ENCODE results near the gene UCP2.

The UCP2 gene

DNA sequence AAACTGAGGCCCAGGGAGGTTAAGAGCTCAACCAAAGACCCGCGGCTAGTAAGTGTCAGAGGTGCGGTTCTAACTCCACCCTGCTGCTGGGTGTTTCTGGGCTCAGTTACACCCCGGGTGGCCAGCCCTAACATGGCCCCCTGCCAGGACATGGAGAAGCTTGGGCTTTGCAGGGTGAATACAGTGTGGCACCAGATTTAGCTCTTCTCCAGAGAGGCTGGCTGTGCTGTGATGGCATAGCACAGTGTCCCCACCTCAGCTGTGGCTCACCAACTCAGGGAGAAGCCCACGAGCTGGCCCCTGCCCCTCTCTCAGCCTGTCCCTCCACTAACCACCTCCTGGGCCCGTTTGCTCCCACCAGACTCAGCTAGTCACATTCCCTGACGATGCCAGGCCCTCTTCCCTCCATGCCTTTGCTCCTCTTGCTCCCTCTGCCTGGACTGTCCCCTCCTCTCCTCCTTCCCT, 19.2 kb upstream of the UCP2 start:
- Histone ChIP-seq H3K4me3 (ENCODE audit: low read depth, low read length) (no peak overlapping the region), H2AFZ (ENCODE audit: insufficient read depth, low read length, poor library complexity) (no peak overlapping the region), H3K79me2 (ENCODE audit: control insufficient read depth, insufficient read depth, low read length, poor library complexity) (no peaks in the 10 kb centered on the region), H3K4me2 (ENCODE audit: low read length) (no peak overlapping the region), H4K91ac (ENCODE audit: low read depth, low read length) (no peak overlapping the region), H3K14ac (ENCODE audit: low read length) (no peak overlapping the region), H2BK12ac (ENCODE audit: low read length) (no peak overlapping the region), H3K18ac (ENCODE audit: low read length) (no peak overlapping the region), H3K27ac (ENCODE audit: low read depth, low read length) (no peak overlapping the region), H3K9ac (ENCODE audit: low read length) (no peak overlapping the region), H2AK5ac (ENCODE audit: low read length) (no peak overlapping the region), H4K8ac (ENCODE audit: low read depth, low read length) (no peak overlapping the region), H4K12ac (ENCODE audit: low read depth, low read length) (no peak overlapping the region), H3K79me1 (ENCODE audit: low read length) (no peaks in the 10 kb centered on the region), H3K36me3 (ENCODE audit: control insufficient read depth in 1 of 2, insufficient read depth in 2 of 2, low read length in 2 of 2) (peaks cover 0 to 7% of the 10 kb centered on the region in 2 experiments), H3K27me3 (ENCODE audit: insufficient read depth, low read length) (no peaks in the 10 kb centered on the region), H3K4me1 (ENCODE audit: control insufficient read depth in 1 of 2, insufficient read depth in 2 of 2, low read length in 2 of 2) (no peaks in the 10 kb centered on the region), H2BK120ac (ENCODE audit: insufficient read depth, low read length, poor library complexity) (no peak overlapping the region), H3K23ac (ENCODE audit: low read length) (no peak overlapping the region), H2BK5ac (ENCODE audit: low read depth, low read length, poor library complexity) (no peak overlapping the region), H3K4ac (ENCODE audit: low read depth, low read length) (no peak overlapping the region), H3K9me3 (ENCODE audit: insufficient read depth, low read depth, low read length) (peaks cover 2% of the 10 kb centered on the region)
- WGBS (ENCODE audit: extremely low coverage, insufficient coverage, insufficient read length) = no CpG with 5 or more reads among the region's 7 CpGs
- no peak for DNase-seq

DNA sequence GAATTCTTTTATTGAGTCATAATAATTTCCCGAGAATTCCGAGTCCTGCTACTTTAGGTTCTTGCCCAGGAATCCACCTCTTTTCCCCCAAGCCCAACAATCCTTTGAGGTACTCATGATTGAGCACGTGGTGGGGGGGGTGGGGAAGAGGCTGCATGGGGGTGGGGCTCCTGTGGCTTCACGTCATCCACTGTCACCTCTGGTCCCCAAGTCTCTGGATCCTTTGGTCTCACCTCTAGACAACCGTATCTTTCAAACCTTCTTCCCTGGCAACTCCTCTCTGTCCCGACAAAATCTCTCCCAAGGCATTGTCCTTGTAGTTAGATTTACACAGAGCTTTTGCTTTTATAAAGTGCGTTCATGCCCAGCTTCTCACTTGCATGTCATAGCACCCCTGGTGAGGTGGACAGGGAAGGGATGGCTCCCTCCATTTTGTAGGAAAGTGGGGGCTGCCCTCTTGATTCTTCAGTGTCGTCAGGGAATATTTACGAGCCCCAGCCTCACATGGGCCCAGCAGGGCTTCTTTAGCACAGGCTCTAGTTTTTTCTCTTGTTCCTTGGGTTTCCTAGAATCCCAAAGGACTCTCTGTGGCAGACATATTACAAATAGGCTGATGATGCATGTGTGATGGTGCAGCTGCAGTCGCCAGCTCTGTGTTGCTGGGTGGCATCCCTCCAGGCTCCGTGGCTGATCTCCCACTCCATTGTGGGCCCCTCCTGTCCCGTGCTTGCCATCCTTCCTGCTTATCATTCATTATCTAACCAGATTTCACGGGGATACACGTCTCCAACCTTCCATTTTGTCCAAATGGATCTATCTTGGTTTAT, 17.9 kb upstream of the UCP2 start:
- Histone ChIP-seq H3K4me2 (ENCODE audit: low read length) (no peak overlapping the region), H2BK5ac (ENCODE audit: low read depth, low read length, poor library complexity) (no peak overlapping the region), H3K4ac (ENCODE audit: low read depth, low read length) (no peak overlapping the region), H3K9me3 (ENCODE audit: insufficient read depth, low read depth, low read length) (peaks cover 2% of the 10 kb centered on the region), H2BK120ac (ENCODE audit: insufficient read depth, low read length, poor library complexity) (no peak overlapping the region), H3K27ac (ENCODE audit: low read depth, low read length) (no peak overlapping the region), H3K36me3 (ENCODE audit: control insufficient read depth in 1 of 2, insufficient read depth in 2 of 2, low read length in 2 of 2) (peaks cover 0 to 7% of the 10 kb centered on the region in 2 experiments), H3K18ac (ENCODE audit: low read length) (no peak overlapping the region), H3K14ac (ENCODE audit: low read length) (no peak overlapping the region), H2AFZ (ENCODE audit: insufficient read depth, low read length, poor library complexity) (no peak overlapping the region), H4K91ac (ENCODE audit: low read depth, low read length) (no peak overlapping the region), H4K8ac (ENCODE audit: low read depth, low read length) (no peak overlapping the region), H2BK12ac (ENCODE audit: low read length) (no peak overlapping the region), H3K79me1 (ENCODE audit: low read length) (no peaks in the 10 kb centered on the region), H3K27me3 (ENCODE audit: insufficient read depth, low read length) (no peaks in the 10 kb centered on the region), H2AK5ac (ENCODE audit: low read length) (no peak overlapping the region), H3K23ac (ENCODE audit: low read length) (no peak overlapping the region), H3K4me3 (ENCODE audit: low read depth, low read length) (no peak overlapping the region), H4K12ac (ENCODE audit: low read depth, low read length) (no peak overlapping the region), H3K9ac (ENCODE audit: low read length) (no peak overlapping the region), H3K4me1 (ENCODE audit: control insufficient read depth in 1 of 2, insufficient read depth in 2 of 2, low read length in 2 of 2) (no peaks in the 10 kb centered on the region), H3K79me2 (ENCODE audit: control insufficient read depth, insufficient read depth, low read length, poor library complexity) (no peaks in the 10 kb centered on the region)
- WGBS (ENCODE audit: extremely low coverage, insufficient coverage, insufficient read length) = no CpG with 5 or more reads among the region's 14 CpGs
- no peak for DNase-seq

DNA sequence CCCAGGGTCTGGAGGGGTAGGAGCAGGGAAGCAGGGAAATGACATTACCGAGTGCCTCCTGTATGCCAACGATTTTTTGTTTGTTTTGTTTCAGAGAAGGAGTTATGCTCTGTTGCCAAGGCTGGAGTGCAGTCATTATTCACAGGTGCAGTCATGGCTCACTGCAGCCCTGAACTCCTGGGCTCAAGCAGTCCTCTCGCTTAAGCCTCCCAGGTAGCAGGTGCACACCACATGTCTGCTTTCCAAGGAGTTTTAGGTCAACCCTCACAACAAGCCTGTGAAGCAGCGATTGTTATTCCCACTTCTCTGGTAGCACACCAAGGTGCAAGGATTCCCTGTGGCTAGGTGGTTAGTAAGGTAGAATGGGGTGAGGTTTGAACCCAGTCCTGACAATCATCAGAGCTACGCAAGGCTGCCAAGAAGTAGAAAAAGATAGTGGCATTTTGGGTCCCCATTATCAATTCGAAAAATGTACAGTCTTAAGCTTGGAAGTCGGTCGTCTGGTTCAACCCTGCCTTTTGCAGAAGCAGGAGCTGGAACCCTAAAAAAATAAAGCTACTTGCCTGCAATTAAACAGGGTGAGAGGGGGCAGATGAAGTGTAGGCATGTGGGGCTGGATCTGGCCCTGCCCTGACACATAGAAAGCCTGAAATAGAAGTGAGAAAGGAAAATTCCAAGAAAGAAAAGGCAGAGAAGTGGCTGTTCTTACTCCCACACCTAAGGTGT, 17.1 kb upstream of the UCP2 start:
- H2AK5ac ChIP-seq (ENCODE audit: low read length) = no peak overlapping the region
- H2AFZ ChIP-seq (ENCODE audit: insufficient read depth, low read length, poor library complexity) = no peak overlapping the region
- peaks cover 2% of the 10 kb centered on the region for H3K9me3 ChIP-seq (ENCODE audit: insufficient read depth, low read depth, low read length)
- H3K4me3 ChIP-seq (ENCODE audit: low read depth, low read length) = no peak overlapping the region
- H3K79me2 ChIP-seq (ENCODE audit: control insufficient read depth, insufficient read depth, low read length, poor library complexity) = no peaks in the 10 kb centered on the region
- no peak overlapping the region for H3K23ac ChIP-seq (ENCODE audit: low read length)
- no peak overlapping the region for H4K91ac ChIP-seq (ENCODE audit: low read depth, low read length)
- no peak overlapping the region for H4K12ac ChIP-seq (ENCODE audit: low read depth, low read length)
- H2BK12ac ChIP-seq (ENCODE audit: low read length) = no peak overlapping the region
- WGBS (ENCODE audit: extremely low coverage, insufficient coverage, insufficient read length) = no CpG with 5 or more reads among the region's 8 CpGs
- no peak overlapping the region for H3K14ac ChIP-seq (ENCODE audit: low read length)
- no peak overlapping the region for H3K9ac ChIP-seq (ENCODE audit: low read length)
- no peak overlapping the region for H2BK5ac ChIP-seq (ENCODE audit: low read depth, low read length, poor library complexity)
- no peaks in the 10 kb centered on the region for H3K4me1 ChIP-seq (ENCODE audit: control insufficient read depth in 1 of 2, insufficient read depth in 2 of 2, low read length in 2 of 2)
- no peak overlapping the region for H4K8ac ChIP-seq (ENCODE audit: low read depth, low read length)
- H3K4ac ChIP-seq (ENCODE audit: low read depth, low read length) = no peak overlapping the region
- H3K27me3 ChIP-seq (ENCODE audit: insufficient read depth, low read length) = no peaks in the 10 kb centered on the region
- no peak overlapping the region for H2BK120ac ChIP-seq (ENCODE audit: insufficient read depth, low read length, poor library complexity)
- no peak overlapping the region for H3K18ac ChIP-seq (ENCODE audit: low read length)
- DNase-seq = no peak
- no peaks in the 10 kb centered on the region for H3K79me1 ChIP-seq (ENCODE audit: low read length)
- H3K36me3 ChIP-seq (ENCODE audit: control insufficient read depth in 1 of 2, insufficient read depth in 2 of 2, low read length in 2 of 2) = peaks cover 0 to 7% of the 10 kb centered on the region in 2 experiments
- H3K27ac ChIP-seq (ENCODE audit: low read depth, low read length) = no peak overlapping the region
- H3K4me2 ChIP-seq (ENCODE audit: low read length) = no peak overlapping the region

DNA sequence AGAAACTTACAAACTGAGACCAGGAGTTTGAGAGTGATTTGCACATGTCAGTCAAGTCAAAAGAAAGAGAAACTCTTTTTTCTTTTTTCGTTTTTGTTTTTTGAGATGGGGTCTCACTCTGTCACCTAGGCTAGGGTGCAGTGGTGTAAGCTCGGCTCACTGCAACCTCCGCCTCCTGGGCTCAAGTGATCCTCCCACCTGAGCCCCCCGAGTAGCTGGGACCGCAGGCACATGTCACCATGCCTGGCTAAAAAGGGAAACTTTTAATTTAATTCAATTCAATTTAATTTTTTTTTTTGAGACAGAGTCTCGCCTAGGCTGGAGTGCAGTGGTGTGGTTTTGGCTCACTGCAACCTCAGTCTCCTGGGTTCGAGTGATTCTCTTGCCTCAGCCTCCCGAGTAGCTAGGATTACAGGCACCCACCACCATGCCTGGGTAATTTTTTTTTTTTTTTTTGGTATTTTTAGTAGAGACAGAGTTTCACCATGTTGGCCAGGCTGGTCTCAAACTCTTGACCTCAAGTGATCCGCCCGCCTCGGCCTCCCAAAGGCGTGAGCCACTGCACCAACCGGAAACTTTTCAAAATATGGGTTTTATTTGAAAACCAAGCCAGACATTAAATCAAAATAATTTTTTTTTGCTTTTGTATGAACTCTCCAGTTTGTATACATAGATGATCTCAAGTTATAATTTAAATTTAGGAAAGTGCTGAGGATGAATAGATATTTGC, 16.4 kb upstream of the UCP2 start:
- Histone ChIP-seq H4K8ac (ENCODE audit: low read depth, low read length) (no peak overlapping the region), H3K79me2 (ENCODE audit: control insufficient read depth, insufficient read depth, low read length, poor library complexity) (no peaks in the 10 kb centered on the region), H3K4ac (ENCODE audit: low read depth, low read length) (no peak overlapping the region), H3K4me1 (ENCODE audit: control insufficient read depth in 1 of 2, insufficient read depth in 2 of 2, low read length in 2 of 2) (no peaks in the 10 kb centered on the region), H3K27ac (ENCODE audit: low read depth, low read length) (no peak overlapping the region), H2BK5ac (ENCODE audit: low read depth, low read length, poor library complexity) (no peak overlapping the region), H3K14ac (ENCODE audit: low read length) (no peak overlapping the region), H2AK5ac (ENCODE audit: low read length) (no peak overlapping the region), H3K79me1 (ENCODE audit: low read length) (no peaks in the 10 kb centered on the region), H3K36me3 (ENCODE audit: control insufficient read depth in 1 of 2, insufficient read depth in 2 of 2, low read length in 2 of 2) (peaks cover 0 to 7% of the 10 kb centered on the region in 2 experiments), H3K4me3 (ENCODE audit: low read depth, low read length) (no peak overlapping the region), H3K4me2 (ENCODE audit: low read length) (no peak overlapping the region), H3K23ac (ENCODE audit: low read length) (no peak overlapping the region), H3K27me3 (ENCODE audit: insufficient read depth, low read length) (no peaks in the 10 kb centered on the region), H3K18ac (ENCODE audit: low read length) (no peak overlapping the region), H4K91ac (ENCODE audit: low read depth, low read length) (no peak overlapping the region), H2BK12ac (ENCODE audit: low read length) (no peak overlapping the region), H3K9ac (ENCODE audit: low read length) (no peak overlapping the region), H2BK120ac (ENCODE audit: insufficient read depth, low read length, poor library complexity) (no peak overlapping the region), H3K9me3 (ENCODE audit: insufficient read depth, low read depth, low read length) (peaks cover 2% of the 10 kb centered on the region), H2AFZ (ENCODE audit: insufficient read depth, low read length, poor library complexity) (no peak overlapping the region), H4K12ac (ENCODE audit: low read depth, low read length) (no peak overlapping the region)
- DNase-seq = no peak
- WGBS (ENCODE audit: extremely low coverage, insufficient coverage, insufficient read length) = no CpG with 5 or more reads among the region's 13 CpGs
